ENCODE measurements around the gene LENG8. TPM values are rescaled to one million over a fixed set of nuclear protein-coding genes. Genes with fewer than 3 reads are reported as not detected.
A peak's percentile ranks its signal among the peaks of the same experiment; 100 is the strongest.

Gene LENG8
- total RNA-seq: 40.7 and 41.0 TPM in 2 replicates

- DNase-seq: peak; percentile 100
Observed at GRCh38 chr19:54448774-54449700, at the start of gene LENG8. LENG8 (plus strand) TSS chr19:54449199; CDS start chr19:54451345, 2,146 bp downstream.

DNA sequence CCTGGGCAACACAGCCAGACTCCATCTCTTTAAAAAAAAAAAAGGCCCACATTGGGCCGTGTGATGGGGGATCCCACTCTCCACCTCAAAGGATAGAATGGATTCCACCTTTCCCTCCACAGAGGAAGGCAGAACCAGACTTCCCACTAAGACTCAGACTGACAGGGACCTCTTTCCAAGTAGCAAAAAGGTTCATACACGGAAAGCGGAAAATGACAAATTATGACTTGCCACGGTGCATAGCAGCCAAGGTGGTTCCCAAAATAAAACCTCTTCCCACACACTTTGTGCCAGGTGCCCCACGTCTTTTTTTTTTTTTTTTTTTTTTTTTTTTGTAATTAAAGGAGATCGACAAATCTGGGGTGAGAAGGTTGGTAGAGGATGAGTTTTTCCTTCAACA, 48.1 kb upstream of the LENG8 start:
- no peak for DNase-seq

- no peak for DNase-seq
Observed at GRCh38 chr19:54403054-54403453, 45.9 kb upstream of the LENG8 start.

DNA sequence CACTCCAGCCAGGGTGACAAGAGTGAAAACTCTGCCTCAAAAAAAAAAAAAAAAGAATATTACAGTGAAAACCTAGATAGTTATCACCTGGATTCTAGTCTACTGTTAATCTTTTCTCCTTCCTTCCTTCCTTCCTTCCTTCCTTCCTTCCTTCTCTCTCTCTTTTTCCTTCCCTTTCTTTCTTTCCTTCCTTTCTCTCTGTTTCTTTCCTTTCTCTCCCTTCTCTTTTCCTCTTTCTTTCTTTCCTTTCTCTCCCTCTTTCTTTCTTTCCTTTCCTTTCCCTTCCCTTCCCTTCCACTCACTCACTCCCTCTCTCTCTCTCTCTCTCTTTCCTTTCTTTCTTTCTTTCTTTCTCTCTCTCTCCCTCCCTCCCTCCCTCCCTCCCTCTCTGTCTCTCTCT, 43.4 kb upstream of the LENG8 start:
- no peak for DNase-seq

- DNase-seq: no peak
Observed at GRCh38 chr19:54407780-54408179, 41.2 kb upstream of the LENG8 start.

DNA sequence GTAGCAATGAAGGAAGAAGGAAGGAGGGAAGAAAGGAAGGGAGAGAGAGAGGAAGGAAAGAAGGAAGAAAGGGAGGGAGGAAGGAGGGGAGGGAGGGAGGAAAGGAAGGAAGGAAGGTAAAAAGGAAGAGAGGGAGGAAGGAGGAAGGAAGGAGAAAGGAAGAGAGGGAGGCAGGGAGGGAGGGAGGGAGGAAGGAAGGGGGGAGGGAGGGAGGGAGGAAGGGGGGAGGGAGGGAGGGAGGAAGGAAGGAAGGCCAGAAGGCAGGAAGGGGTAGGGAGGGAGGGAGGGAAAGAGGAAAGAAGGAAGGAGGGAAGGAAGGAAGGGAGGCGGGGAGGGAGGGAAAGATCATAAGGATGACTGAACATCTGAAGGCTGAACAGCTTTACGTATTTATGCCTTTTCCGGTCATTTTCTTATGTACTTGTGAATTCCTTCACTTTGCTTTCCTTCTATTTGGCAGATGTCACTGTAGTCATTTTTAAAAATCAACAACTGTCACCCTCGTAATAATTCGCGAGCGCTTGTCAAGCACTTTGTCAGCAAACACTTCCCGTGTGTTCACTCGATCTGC, 40.5 kb upstream of the LENG8 start:
- no peak for DNase-seq

- DNase-seq: no peak
Observed at GRCh38 chr19:54411033-54411432, 38.0 kb upstream of the LENG8 start.

DNA sequence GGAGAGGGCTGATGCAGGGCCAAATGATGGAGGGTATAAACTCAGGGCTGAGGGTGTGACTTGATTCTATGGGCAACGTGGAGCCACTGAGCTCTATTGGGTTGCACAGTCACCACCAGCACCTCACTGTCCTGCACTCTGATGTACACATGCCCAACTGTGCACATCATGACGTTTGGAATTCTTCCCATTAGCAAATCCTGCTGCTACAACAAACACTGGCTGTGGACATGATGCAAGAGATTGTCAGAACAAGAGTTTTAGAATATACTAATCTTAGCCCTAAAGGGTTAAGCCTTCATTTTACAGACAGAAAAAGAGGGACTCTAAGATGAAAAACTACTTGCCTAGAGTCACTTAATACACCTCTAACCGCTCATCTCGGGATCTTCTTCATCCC, 36.1 kb upstream of the LENG8 start:
- DNase-seq: no peak

- DNase-seq: no peak
Observed at GRCh38 chr19:54414156-54414555, 34.8 kb upstream of the LENG8 start.

DNA sequence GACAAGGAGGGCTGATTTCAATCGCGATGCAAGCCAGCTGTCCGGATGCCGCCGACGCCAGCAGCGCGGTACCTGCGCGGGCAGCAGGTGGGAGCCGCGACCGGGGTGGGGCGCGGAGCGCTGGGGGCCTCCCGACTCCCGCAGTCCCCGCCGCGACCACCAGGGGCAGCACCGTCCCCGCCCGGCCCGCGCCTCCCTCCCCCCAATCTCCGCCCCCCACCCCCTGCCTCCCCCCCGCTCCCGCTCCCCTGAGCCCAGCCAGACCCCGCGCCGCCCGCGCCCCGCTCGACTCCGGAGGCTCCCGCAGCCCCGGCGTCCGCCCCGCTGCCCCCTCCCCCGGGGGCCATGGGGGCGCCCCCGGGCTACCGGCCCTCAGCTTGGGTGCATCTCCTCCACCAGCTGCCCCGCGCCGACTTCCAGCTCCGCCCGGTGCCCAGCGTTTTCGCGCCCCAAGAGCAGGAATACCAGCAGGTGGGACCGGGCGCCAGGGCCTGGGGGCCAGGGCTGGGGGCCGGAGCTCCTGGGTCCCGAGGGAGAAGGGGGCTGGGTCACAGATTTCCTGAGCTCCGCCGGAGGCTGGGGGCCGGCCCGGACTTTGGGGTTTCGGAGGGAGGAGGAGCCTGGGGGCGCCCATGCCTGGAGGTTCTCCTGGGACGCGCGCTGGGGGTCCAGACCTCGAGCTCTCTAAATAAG, 33.6 kb upstream of the LENG8 start, which contains the start of gene TTYH1:
TTYH1 (plus strand) TSS at position 257 of the 693 bp plus-strand sequence; CDS start at position 346, 89 bp downstream.
- no peak for DNase-seq

DNA sequence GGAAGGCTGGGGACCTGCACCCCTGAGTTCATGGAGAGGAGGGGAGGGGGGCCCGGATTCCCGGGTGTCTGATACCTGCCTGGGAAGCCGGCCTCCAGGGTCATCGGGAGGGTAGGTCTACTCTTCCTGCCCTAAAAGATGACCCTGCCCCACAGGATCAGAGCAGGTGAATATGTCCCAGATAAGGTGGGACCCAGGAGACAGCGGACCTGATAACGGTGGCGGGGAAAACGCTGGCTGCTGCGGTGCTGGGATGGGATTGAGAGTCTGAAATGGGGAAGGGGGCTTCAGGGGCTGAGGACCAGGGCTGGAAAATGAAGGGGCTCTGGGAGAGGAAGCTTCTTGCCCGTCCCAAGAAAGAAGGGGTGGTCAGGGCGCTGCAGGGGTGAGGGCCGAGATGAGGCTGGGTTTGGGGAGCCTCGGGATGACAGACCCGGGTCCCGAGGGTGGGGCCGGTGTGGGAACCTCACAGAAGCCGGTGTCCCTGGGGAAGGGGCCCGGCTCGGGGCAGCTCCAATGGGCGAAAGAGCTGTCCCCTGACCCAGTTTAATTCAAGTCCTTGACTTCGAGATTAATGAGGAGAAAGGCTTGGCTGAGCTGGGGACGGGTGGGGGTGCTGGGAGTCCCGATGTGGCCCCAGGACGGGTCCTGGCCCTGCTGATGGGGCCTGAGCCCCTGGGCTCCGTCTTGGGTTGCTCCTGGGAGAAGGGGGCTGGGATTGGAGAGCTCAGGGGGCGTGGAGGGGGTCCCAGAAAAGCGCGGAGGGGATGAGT, 32.9 kb upstream of the LENG8 start:
- no peak for DNase-seq

- no peak for DNase-seq
Observed at GRCh38 chr19:54416695-54417491, 32.1 kb upstream of the LENG8 start.

DNA sequence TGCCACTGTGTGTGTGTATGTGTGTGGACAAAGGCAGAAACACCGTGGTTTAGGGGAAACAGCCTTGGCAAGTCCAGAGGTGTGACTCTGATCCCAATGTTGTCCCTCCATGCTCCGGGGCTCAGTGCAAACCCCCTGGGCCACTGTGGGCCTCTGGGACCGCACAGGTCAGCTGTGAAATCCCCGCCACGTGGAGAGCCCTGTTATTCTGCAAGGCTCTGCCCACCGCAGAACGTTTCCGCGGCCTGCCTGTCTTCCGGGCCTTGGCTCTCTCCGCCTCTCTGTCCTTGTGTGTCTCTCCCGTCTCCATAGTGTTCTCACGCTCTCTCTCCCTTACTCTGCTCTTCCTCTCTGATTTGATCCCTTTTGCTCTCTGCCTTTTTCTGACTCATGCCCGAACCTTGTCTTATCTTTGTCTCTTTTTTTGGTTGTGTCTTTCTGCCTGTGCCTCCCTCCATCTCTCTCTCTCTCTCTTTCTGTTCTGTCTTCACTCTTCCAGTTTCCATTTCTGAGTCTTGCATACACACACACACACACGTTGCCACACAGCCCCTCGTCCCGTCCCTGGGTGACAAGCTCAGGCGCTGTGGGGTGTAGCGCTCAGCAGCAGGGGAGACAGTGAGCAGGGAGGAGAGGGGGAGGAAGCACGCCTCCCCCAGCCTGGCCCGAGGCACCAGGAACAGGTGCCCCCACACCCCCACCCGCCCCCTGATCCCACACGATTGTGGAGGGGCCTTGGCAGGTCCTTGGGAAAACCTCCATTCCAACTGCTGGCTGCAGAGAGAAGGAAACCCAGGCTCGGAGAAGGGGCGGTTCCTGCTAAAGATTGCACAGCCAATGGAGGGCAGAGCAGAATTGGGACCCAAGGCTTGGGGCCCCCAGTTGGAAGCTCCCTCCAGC, 30.7 kb upstream of the LENG8 start:
- DNase-seq: no peak

- DNase-seq: no peak
Observed at GRCh38 chr19:54418930-54419800, 29.8 kb upstream of the LENG8 start.

GRCh38 chr19:54420068-54420382, 29.0 kb upstream of the LENG8 start:
- no peak for DNase-seq

DNA sequence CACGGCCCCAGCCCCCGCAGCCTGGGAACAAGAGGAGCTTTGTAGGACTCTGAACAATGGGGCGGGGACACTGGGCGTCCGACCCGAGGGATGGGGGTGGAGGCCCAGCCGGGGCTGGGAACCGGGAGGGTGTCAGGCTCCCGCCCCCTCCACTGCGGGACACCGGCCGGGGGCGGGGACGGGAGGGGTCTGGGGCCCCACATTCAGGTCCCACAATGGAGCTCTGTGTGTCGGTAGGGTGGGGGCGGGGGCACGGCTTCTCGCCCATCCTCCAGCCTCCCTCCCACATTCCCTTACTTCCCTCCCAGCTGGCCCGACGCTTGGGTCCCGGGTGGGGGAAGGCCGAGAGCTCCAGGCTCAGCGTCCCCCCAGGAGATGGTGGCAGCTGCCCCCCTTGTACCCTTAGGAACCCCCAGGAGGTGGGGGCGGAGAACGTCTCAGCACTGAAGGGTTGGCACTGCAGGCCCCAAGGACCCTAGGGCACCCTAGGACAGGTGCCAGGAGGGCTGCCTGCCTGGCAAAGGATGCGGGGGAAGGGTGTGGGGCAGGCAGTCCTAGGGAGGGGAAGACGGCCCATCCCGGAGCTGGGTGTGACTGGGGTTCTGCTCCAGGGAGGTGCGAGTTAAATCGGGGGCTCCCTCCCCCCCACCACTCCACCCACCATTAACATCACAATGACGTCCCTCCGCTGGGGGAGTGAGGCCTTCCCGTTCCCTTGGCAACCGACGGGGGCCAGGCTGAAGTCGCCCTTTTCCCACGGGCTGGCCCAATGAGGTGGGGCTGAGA, 28.4 kb upstream of the LENG8 start:
- DNase-seq: no peak

DNA sequence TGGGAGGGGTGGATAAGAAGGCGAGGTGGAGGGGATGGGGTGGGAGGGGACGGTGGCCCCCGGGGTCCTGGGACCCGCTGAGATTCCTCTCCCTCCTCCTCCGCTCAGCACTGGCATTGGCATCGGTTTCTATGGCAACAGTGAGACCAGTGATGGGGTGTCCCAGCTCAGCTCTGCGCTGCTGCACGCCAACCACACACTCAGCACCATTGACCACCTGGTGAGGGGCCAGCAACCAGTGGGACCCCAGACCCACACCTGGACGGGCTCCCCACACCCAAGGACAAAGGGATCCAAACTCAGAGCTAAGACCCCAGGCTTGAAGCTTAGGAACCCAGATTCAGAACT, 27.9 kb upstream of the LENG8 start:
- no peak for DNase-seq

DNA sequence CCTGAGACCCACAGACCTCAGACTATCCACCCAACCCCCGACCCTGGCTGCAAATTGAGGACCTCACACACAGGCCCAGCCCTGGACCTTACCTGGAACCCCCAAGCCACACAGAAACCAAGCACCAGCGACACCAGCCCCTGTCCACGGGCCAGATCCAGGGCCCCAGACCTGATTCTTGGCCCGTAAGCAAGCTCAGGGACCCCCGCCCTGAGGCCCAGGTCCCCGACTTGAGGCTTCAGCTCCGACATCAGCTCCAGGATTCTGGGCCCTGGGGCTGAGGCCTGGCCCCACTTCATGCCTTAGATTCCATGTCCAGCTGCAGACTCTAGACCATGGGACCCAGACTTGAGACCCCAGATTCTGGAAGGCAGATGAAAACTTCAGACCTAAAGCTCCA, 27.5 kb upstream of the LENG8 start:
- no peak for DNase-seq

- no peak for DNase-seq
Observed at GRCh38 chr19:54422136-54422535, 26.9 kb upstream of the LENG8 start.
